GM20000 (cell line): ENCODE measurements around the gene PLPP6.

Source experiments
- DNase-seq: peaks from one replicate; pipeline ENCODE4 v3.0.0; 2012; ENCODE audit warnings: low spot score
- TF ChIP-seq, protein P1 (sequence below): IDR thresholded peaks from 2 replicates; pipeline ENCODE4 v1.5.1; 2012; ENCODE audit warnings: mild to moderate bottlenecking, control low read depth; ENCODE audit errors: extremely low read depth, missing control alignments

The PLPP6 gene

DNA sequence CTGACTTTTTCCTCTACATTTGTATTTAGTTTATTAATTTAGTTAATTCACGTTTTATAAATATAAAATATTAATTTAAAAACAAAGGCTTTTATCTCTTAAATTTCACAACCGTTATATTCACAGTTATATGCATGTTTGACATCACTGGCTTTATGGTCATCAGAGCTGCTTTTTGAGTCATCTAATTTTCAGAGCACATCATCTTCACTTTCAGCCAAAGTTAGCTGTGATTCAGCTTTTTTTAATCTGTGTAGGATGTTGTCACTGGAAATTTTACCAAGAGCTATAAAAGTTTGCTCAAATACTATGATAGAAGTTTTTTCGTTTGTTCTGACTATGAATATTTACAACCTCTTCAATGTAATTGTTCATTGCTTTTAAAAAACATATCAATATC, 29.7 kb downstream of the PLPP6 start:
- DNase-seq = no peak

DNA sequence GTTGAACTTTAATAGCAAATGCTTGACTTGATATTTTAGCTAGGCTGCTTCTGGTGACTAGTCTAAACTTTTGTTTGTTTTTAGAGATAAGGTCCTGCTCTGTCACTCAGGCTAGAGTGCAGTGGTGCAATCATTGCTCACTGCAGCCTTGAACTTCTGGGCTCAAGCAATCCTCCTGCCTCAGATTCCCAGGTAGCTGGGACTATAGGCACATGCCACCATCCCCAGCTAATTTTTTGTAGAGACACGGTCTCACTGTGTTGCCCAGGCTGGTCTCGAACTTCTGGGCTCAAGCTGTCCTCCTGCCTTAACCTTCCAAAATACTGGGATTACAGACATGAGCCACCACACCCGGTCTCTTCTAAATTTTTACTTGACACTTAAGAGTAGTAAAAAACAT, 38.0 kb downstream of the PLPP6 start:
- DNase-seq = no peak
- TF ChIP-seq, protein P1, sequence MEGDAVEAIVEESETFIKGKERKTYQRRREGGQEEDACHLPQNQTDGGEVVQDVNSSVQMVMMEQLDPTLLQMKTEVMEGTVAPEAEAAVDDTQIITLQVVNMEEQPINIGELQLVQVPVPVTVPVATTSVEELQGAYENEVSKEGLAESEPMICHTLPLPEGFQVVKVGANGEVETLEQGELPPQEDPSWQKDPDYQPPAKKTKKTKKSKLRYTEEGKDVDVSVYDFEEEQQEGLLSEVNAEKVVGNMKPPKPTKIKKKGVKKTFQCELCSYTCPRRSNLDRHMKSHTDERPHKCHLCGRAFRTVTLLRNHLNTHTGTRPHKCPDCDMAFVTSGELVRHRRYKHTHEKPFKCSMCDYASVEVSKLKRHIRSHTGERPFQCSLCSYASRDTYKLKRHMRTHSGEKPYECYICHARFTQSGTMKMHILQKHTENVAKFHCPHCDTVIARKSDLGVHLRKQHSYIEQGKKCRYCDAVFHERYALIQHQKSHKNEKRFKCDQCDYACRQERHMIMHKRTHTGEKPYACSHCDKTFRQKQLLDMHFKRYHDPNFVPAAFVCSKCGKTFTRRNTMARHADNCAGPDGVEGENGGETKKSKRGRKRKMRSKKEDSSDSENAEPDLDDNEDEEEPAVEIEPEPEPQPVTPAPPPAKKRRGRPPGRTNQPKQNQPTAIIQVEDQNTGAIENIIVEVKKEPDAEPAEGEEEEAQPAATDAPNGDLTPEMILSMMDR = no peak

More for the DNA sequence above, 29.7 kb downstream of the PLPP6 start:
- TF ChIP-seq, protein P1 = no peak

DNA sequence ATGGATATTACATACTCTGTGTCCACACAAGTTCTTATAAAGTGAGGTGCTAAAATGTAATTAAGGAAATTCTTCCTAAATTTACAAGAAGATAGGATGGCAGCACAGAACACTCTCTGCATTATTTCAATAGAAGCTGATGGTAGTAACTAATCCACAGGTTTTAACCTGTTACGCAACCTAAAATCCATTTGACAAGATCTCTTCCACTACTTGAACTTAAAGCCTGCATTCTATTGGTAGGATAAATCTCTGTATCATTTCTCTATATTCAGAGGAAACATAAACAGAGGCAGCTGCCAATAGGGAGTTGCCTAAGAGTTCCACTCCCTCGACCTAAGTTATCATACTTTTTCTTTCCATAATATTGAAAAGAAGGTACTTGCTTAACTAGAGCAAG, 38.8 kb downstream of the PLPP6 start:
- no peak for DNase-seq
- TF ChIP-seq, protein P1 = no peak

DNA sequence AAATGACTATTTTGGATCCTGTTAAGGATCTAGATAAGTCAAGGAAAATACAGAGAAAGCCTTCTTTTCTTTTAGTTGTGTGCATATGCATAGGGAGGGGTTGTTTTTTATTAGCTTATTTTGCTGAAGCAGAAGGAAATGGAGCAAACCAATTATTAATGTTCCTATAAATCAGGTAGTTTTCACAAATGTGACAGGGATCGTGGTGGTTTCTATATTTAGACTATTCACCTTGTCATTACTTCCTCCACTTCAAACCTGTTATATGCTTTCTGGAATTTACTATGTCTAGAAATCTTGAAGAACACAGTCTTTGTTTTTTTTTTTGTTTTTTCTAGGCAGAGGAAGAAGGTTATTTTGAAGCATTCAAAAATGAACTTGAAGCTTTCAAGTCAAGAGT, 39.4 kb downstream of the PLPP6 start:
- TF ChIP-seq, protein P1 = no peak
- DNase-seq = no peak

DNA sequence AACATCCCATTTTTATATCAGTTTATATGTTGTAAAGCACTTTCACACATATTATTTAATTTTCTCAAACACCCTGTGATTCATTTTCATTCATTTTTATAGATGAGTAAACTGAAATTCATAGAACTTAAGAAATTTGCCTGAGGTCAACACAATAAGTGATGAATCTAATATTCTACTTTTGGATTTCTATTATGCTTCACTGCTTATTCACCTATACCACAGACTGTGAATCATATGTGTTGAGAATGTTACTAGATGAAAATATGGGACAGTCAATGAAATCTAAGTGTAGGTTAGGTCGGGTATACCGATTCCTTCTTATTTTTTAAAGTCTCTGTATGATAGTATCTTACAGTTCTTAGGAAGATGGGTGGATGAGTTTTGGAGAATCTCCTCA, 42.0 kb downstream of the PLPP6 start:
- TF ChIP-seq, protein P1 = no peak
- no peak for DNase-seq

DNA sequence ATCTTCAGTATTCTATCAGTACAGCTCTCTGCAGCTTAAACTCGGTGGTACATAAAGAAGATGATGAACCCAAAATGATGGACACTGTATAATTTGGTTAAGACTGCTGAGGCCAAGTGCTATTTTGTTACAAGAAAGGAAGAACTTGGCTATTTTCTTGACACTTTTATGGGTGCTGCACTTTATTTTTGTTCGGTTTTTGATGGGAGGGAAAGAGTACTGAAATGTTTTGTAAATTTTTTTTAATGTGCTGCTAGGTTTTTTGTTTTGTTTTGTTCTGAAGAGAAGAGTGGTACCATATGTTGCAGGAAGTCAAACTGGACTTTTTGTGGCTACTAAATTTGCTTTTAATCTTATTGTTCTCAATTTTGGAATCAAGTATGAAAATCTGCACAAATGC, 43.9 kb downstream of the PLPP6 start:
- TF ChIP-seq, protein P1 = no peak
- DNase-seq = no peak

DNA sequence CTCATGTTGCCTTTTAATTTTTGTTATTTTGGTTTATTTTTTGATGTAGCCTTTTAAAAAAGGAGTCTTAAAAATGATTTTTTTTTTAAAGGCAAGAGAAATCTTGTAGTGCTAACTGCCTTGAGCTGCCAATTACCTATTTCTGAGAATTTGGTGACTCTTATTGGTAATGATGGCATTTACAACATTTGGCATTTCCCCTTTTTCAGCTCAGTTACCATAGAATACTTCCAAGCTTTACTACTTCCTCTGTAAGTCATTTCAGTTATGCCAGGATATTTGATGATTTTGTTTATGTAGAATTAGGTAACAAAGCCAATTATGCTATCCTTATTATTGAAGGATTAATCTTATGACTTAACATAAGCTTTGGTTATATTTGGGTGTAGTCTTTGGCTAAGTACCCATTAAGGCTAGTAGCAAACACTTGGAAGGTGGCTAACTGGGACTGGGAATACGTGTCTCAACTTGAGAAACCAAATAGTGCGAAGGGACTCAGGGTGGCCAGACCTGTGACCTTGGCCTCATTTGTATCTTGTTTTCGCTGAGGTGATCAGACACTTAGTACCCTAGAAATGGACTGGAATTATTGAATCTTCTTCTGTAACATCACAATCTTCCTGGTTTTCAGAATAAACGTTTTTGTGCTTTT, 45.0 kb downstream of the PLPP6 start:
- TF ChIP-seq, protein P1 = no peak
- no peak for DNase-seq
